Measurements from ENCODE around the gene DNHD1.

Gene DNHD1

GRCh38 chr11:6531267-6531752 lies 34.2 kb downstream of the DNHD1 start:
- DNase-seq (ENCODE audit: low read depth, low spot score): no peak

DNA sequence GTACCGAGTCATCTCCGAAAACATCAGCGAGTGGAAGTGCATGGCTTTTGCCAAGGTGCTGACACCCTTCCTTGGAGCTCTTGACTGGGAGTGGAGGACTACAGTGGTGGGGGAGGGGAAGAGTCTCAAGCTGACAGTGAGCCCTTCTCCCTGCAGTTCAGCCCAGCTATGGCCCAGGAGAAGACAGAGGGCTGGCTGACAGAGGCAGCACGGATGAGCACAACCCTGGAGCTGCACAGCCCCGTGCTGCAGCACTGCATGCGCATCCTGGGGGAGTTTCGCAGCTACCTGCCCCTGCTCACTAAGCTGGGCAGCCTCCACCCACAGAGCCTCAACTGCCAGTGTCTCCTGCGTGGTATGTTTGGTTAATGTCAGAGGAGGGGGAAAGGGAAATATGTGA lies 41.4 kb downstream of the DNHD1 start:
- no peak for DNase-seq (ENCODE audit: low read depth, low spot score)

DNA sequence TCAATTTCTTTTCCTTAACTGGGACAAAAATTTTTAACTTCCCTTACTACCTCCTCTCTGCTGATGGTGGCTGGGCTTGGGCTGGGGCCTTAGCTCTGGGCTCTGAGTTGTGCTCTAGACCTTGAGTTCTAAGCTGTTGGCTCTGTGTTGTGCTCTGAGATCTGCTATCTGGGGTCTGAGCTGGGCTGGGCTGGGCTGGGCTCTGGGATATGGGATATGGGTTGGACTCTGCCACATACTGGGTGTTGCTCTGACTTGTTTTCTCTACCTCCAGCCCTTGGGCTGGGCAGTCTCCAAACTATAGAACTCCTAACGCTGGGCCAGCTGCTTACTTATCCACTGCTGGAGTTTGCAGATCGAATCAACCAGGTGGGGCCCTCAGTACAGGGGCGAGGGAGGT lies 41.9 kb downstream of the DNHD1 start:
- no peak for DNase-seq (ENCODE audit: low read depth, low spot score)

DNA sequence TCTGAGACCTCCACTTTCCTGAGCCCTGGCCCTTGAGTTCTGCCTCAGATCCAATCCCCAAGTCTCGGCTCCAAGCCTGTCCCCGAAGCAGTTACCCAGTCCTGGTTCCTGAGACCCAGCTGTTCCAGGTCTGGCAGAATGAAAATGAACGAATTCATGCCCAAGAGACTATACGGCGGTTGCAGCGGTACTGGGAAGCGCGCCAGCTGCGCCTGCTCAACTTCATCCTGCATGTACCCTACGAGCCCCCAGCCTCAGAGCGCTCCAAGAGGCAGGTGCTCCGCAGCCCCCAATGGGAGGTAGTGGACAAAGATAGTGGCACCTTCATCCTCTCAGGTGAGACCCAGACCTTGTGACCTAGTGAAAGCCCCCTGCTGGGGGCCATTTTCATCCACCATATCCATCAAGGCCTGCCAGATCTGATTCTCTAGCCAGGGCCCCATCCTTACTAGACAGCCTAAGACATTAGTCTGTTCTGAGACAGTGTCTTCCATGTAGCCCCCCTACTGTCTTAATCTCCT lies 42.7 kb downstream of the DNHD1 start:
- no peak for DNase-seq (ENCODE audit: low read depth, low spot score)

DNA sequence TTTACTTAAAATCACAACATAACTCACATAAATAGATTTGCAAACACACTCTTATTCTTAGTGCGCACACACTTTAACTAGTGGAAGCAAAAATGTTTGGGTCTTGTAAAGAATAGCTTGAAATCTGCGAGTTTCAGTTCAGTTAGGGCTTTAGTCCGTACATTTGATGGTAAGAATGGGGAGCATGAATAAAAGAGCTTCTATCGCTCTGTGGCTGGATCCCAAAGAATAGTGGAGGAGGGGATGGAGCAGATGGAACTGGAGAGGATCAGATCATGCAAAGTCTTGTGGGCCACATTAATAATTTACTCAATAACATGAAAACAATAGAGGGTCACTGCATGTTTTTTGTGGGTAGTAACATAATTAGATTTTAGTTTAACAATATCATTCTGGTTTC lies 44.3 kb downstream of the DNHD1 start:
- DNase-seq (ENCODE audit: low read depth, low spot score): no peak

DNA sequence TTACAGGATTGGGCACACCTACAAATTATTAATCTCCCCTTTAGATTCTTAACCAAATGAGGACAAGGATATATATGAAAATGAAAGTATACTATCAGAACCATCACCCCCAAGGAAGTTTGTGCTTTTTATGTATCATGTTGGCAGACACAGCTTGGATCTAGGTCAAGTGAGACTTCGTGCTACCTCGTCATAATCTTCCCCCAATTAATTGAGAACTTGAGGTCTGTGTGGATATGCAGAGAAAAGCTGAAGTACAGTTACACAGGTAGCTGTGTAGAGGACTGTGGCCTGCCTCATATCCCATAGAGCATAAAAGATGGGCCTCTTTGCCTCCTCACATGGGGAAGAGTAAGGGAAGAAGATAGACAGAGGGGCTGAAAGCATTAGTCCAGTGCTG lies 45.6 kb downstream of the DNHD1 start:
- DNase-seq (ENCODE audit: low read depth, low spot score): no peak

DNA sequence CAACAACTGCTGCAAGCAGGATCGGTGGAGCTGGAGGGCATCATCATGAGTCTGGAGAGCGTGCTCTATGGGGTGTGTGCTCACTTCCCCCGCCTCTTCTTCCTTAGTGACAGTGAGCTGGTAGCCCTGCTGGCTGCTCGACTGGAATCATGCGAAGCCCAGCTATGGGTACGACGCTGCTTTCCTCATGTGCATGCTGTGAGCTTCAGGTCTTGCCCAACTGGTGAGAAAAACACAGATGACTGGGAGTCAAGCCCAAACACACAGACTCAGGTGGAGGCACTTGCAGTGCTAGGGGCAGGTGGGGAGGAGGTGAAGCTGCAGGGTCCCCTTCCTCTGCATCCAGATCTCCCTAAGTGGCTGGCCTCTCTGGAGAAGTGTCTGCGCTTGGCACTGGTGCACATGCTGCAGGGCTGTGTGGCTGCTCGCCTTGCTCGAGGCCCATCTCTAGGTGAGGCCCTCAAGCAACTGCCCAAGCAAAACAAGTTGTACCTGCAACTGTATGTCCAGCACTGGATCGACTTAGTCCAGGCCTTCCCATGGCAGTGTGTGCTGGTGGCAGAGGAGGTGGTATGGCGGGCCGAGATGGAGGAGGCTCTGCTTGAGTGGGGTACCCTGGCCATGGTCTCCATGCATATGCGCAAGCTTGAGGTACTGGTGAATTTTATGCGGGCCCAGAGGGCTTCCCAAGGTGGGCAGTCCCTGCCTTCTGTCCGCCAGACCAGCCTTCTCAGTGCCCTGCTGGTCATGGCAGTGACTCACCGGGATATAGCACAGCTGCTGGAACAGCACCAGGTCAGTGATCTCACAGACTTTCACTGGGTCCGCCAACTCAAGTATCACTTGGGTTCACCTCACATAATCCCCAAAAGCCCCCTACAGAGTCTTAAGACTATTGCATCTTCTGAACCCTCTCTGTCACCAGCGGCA lies 48.1 kb downstream of the DNHD1 start:
- DNase-seq (ENCODE audit: low read depth, low spot score): no peak

GRCh38 chr11:6545917-6546605 lies 49.0 kb downstream of the DNHD1 start:
- no peak for DNase-seq (ENCODE audit: low read depth, low spot score)

- no peak for DNase-seq (ENCODE audit: low read depth, low spot score)
These were observed 49.7 kb downstream of the DNHD1 start for GRCh38 chr11:6546735-6547134.

DNA sequence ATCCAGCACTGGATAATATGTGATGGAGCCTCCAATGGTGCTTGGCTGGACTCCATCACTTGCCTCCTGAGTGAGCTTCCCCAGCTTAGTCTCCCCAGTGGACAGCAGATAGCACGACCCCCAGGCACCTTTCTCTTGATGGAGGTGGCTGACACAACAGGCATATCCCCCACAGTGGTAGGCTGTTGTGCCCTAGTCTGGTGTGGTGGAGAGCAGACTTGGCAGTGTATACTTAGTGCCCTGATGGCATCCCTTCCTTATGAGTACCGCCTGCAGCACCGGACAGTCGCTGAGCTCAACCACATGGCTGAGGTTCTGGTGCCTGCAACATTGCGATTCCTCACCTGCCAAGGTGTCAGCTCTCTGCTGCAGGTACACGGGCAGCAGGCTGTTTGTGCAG lies 50.1 kb downstream of the DNHD1 start:
- DNase-seq (ENCODE audit: low read depth, low spot score): no peak

DNA sequence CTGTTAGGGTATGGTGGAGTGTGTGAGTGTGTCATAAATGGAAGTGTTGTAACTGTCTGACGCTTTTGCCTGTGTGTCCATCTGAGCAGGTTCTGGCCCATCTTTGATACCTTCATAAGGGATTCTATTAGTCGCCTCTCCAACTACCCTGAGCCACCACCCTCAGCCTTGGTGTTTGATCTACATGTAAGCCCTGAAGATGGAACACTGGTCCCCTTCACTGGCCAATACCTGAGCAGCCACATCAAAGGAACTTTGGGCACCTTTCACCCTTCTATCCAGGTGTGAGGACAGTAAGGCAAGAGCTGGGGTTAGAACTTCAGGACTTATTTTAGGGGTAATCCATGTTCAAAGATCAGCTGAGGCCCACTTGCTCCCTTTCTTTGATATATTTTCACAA lies 51.0 kb downstream of the DNHD1 start:
- DNase-seq (ENCODE audit: low read depth, low spot score): no peak

DNA sequence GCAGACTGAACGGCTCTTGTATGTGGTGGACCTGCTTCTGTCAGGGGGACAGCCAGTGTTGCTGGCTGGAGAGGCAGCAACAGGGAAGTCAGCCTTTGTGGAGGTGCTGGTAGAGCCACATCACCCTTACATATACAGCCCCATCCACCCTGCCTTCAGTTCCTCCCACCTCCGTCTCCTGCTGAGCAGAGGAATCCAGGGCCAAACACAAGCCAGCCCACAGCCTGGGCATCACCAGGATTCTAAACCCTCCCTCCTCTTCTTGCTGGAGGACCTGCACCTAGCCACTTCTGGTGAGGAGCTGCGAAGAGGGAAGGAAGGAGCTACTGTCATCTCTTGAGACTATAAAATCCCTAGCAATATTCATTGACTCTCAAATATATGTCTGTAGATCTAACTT lies 51.6 kb downstream of the DNHD1 start:
- no peak for DNase-seq (ENCODE audit: low read depth, low spot score)

- no peak for DNase-seq (ENCODE audit: low read depth, low spot score)
These were observed 56.6 kb downstream of the DNHD1 start for GRCh38 chr11:6553634-6554033.

GRCh38 chr11:6554828-6555706 lies 58.0 kb downstream of the DNHD1 start:
- no peak for DNase-seq (ENCODE audit: low read depth, low spot score)

GRCh38 chr11:6556139-6556949 lies 59.3 kb downstream of the DNHD1 start:
- DNase-seq (ENCODE audit: low read depth, low spot score): no peak

- no peak for DNase-seq (ENCODE audit: low read depth, low spot score)
These were observed 60.0 kb downstream of the DNHD1 start for GRCh38 chr11:6557063-6557462.

GRCh38 chr11:6557761-6558674 lies 60.9 kb downstream of the DNHD1 start:
- DNase-seq (ENCODE audit: low read depth, low spot score): no peak

DNA sequence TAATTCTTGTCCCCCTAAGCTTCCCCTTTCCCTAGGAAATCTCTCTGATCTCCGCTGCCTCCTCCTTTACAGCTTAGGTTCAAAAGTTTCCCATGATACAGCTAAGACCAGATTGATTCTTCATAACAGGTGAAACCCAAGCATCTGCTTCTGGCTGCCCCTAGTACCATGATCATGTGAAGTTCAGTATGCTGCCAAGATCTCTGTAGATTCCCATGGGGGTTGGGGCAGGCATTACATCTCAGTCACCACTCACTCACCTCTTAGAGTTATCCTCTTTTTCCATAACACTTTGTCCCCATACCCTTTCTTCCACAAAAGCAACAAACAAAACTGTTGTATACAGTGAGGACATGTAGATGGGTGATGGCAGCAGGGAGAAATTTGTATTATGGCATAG lies 62.3 kb downstream of the DNHD1 start:
- no peak for DNase-seq (ENCODE audit: low read depth, low spot score)

- no peak for DNase-seq (ENCODE audit: low read depth, low spot score)
These were observed 64.2 kb downstream of the DNHD1 start for GRCh38 chr11:6561288-6561687.

DNA sequence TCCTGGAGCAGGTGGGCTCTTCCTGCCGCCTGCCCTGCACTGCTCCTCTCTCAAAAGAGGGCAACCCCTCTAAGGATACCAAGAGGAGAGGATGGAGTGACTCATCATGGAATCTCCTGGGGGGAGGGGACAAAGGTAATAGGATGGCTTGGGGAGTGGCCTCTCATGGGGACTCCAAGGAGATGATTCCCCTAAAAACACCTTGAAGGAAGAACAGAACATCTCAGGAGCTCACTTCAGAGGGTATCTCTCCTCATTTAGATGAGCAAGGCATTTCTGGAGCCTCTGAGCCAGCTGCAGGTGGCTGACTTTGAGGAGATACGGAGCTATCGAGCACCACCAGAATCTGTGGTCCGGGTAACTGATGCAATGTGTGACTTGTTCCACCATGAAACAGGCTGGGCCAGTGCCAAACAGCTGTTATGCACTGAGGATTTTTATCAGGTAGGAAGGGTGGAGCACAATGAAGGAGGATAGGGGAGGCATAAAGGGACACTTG lies 66.1 kb downstream of the DNHD1 start:
- no peak for DNase-seq (ENCODE audit: low read depth, low spot score)

Measured in brain pericyte (primary cell).